Caco-2 (cell line): ENCODE measurements around the gene DCXR. TPM values are rescaled to one million over a fixed set of nuclear protein-coding genes. Genes with fewer than 3 reads are reported as not detected.

Experiments used
- BruUV-seq: library from RNA; stranded (reverse); fragments of 400-500 nt; replicated peaks from 2 replicates; lab custom pipeline; 2021; lab: Mats Ljungman, UMichigan
- CTCF ChIA-PET: fragments of 300-600 bp; sonication (Branson Sonifier 250); formaldehyde crosslinking; loops from one replicate; lab custom pipeline; 2022; ENCODE audit warnings: antibody characterized with exemption; lab: Charles Lee
- POLR2A ChIA-PET: fragments of 300-600 bp; sonication (Branson Sonifier 250); formaldehyde crosslinking; loops from one replicate; lab custom pipeline; 2022; ENCODE audit warnings: antibody characterized with exemption; lab: Charles Lee
- DNase-seq, 2 experiments: peaks; one replicate each; pipeline versions ENCODE4 v3.0.0 to v3.0.0-alpha.2; 2020 to 2022
- H3K27me3 ChIP-seq: replicated peaks from 2 replicates; pipeline ENCODE4 v1.6.0; 2011; ENCODE audit warnings: low read length; ENCODE audit not compliant: control insufficient read depth, insufficient read depth
- H3K36me3 ChIP-seq: 2 replicates; pipeline ENCODE4 v1.5.1; 2011; ENCODE audit warnings: low read length; ENCODE audit not compliant: control insufficient read depth, insufficient read depth
- H3K4me1 ChIP-seq: fragments of 250-450 bp; sonication (Bioruptor Pico); 2 replicates; pipeline ENCODE4 v1.5.1; 2020; ENCODE audit warnings: mild to moderate bottlenecking
- H3K4me3 ChIP-seq: 2 replicates; pipeline ENCODE4 v1.5.1; 2011; ENCODE audit warnings: low read depth, mild to moderate bottlenecking, control low read depth, low read length
- H3K9me3 ChIP-seq: fragments of 250-450 bp; sonication (Bioruptor Pico); 2 replicates; pipeline ENCODE4 v1.5.1; 2020; ENCODE audit warnings: mild to moderate bottlenecking, moderate library complexity
- H3K27ac Mint-ChIP-seq: one replicate; pipeline ENCODE4 v1.8.0; 2022; ENCODE audit warnings: mixed read lengths; ENCODE audit not compliant: unreplicated experiment
- H3K27me3 Mint-ChIP-seq: one replicate; pipeline ENCODE4 v1.8.0; 2022; ENCODE audit warnings: mixed read lengths; ENCODE audit not compliant: insufficient read depth, unreplicated experiment
- H3K36me3 Mint-ChIP-seq: one replicate; pipeline ENCODE4 v1.8.0; 2022; ENCODE audit warnings: mild to moderate bottlenecking, mixed read lengths; ENCODE audit not compliant: insufficient read depth, unreplicated experiment
- H3K4me1 Mint-ChIP-seq: one replicate; pipeline ENCODE4 v1.8.0; 2022; ENCODE audit warnings: low read depth, mixed read lengths; ENCODE audit not compliant: unreplicated experiment
- H3K4me3 Mint-ChIP-seq: one replicate; pipeline ENCODE4 v1.8.0; 2022; ENCODE audit warnings: mild to moderate bottlenecking, moderate library complexity, mixed read lengths; ENCODE audit not compliant: unreplicated experiment
- H3K9me3 Mint-ChIP-seq: one replicate; pipeline ENCODE4 v1.8.0; 2022; ENCODE audit warnings: mixed read lengths; ENCODE audit not compliant: unreplicated experiment
- CTCF ChIP-seq, 2 experiments: fragments of 200-600 bp in 1 of 2; IDR thresholded peaks; 1 replicate in 1 of 2; 2 replicates in 1 of 2; pipeline versions ENCODE4 v1.5.1 to v1.8.0; 2011 to 2022; ENCODE audit warnings: antibody characterized with exemption in 1 of 2, control low read depth in 1 of 2, inconsistent platforms in 1 of 2, low read depth in 1 of 2, low read length in 1 of 2, mild to moderate bottlenecking in 1 of 2, moderate library complexity in 1 of 2; ENCODE audit not compliant: insufficient read depth in 1 of 2, severe bottlenecking in 1 of 2, unreplicated experiment in 1 of 2
- intact Hi-C: fragments of 100-400 bp; cut with micrococcal nuclease; formaldehyde crosslinking; loops from one replicate; pipeline ENCODE4 v1.10.0; 2022; ENCODE audit not compliant: unreplicated experiment
- total RNA-seq: library from RNA; stranded (reverse); gene quantifications from 2 replicates; pipeline ENCODE4 v1.2.3, GENCODE V29; 2022

Gene DCXR
- total RNA-seq, 1 experiment from 2014 or later: 197 TPM

DNA sequence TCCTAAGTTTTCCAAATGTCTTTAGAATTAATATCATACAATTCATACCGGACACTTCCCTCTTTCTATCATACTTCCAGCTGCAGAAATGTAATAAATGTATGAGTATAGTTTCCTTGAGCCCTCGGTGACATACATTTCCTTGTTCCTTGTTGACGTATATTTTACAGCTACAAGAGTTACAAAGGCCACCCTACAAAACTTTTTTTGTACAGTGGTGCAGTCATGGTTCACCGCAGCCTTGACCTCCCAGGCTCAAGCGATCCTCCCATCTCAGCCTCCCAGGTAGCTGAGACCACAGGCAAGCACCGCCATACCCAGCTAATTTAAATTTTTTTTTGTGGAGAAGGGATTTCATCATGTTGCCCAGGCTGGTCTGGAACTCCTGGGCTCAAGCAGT, 35.3 kb upstream of the DCXR start:
- ChIA-PET POLR2A (no interaction called here), CTCF (interaction anchor here (1.1 to 1.4 kb wide), 3 partner anchors 11 to 42 kb away, joined by 3 to 4 read pairs (median 4); partner anchors contain the start of gene DCXR)
- H3K27ac Mint-ChIP-seq: no peak overlapping the region
- BruUV-seq: no TSS peak
- H3K9me3 Mint-ChIP-seq: no peaks in the 10 kb centered on the region
- peaks cover 50% of the 10 kb centered on the region for H3K36me3 Mint-ChIP-seq
- Histone ChIP-seq H3K9me3 (no peaks in the 10 kb centered on the region), H3K4me3 (no peak overlapping the region), H3K4me1 (no peaks in the 10 kb centered on the region), H3K36me3 (no peaks in the 10 kb centered on the region), H3K27me3 (no peaks in the 10 kb centered on the region)
- intact Hi-C loops: no loop called here
- H3K27me3 Mint-ChIP-seq: no peaks in the 10 kb centered on the region
- no peak overlapping the region for H3K4me3 Mint-ChIP-seq
- no peak for DNase-seq
- H3K4me1 Mint-ChIP-seq: no peaks in the 10 kb centered on the region
- no peak for TF ChIP-seq CTCF (IDR thresholded peaks at IDR 0.05; ENCODE audit: insufficient read depth in 1 of 2, low read depth in 1 of 2, low read length in 1 of 2, severe bottlenecking in 1 of 2, unreplicated experiment in 1 of 2)

- Mint-ChIP-seq H3K9me3 (no peaks in the 10 kb centered on the region), H3K36me3 (peaks cover 28% of the 10 kb centered on the region), H3K4me3 (no peak overlapping the region), H3K4me1 (no peaks in the 10 kb centered on the region), H3K27ac (no peak overlapping the region), H3K27me3 (no peaks in the 10 kb centered on the region)
- Histone ChIP-seq H3K9me3 (no peaks in the 10 kb centered on the region), H3K36me3 (no peaks in the 10 kb centered on the region), H3K27me3 (no peaks in the 10 kb centered on the region), H3K4me3 (no peak overlapping the region), H3K4me1 (peaks cover 7% of the 10 kb centered on the region)
- DNase-seq: no peak
- POLR2A ChIA-PET: no interaction called here
- CTCF ChIA-PET: interaction anchor here (0.7 to 1.1 kb wide), 2 partner anchors 33 to 658 kb away, joined by 3 to 4 read pairs; partner anchors contain the start of gene DCXR
- TF ChIP-seq CTCF (IDR thresholded peaks at IDR 0.05; ENCODE audit: insufficient read depth in 1 of 2, low read depth in 1 of 2, low read length in 1 of 2, severe bottlenecking in 1 of 2, unreplicated experiment in 1 of 2): no peak
- BruUV-seq: no TSS peak
- intact Hi-C loops: no loop called here
Observed at GRCh38 chr17:82070611-82071010, 33.1 kb upstream of the DCXR start.

GRCh38 chr17:82065638-82066303, 28.3 kb upstream of the DCXR start, which contains the start of gene DUS1L:
Gene DUS1L (minus strand): TSS chr17:82065804. CDS start chr17:82065059, 745 bp downstream.
- peak within 1 kb of the TSS; percentile 74 for H3K4me3 Mint-ChIP-seq
- intact Hi-C loops: no loop called here
- ChIA-PET POLR2A (interaction anchor here (0.8 kb wide), 1 partner anchor 35 kb away, joined by 3 read pairs; no protein-coding TSS in a partner anchor), CTCF (no interaction called here)
- H3K4me1 ChIP-seq: peaks cover 12% of the 10 kb centered on the region
- no peaks in the 10 kb centered on the region for H3K9me3 ChIP-seq
- H3K36me3 Mint-ChIP-seq: peaks cover 15% of the 10 kb centered on the region
- peak within 1 kb of the TSS; percentile 59 for H3K4me3 ChIP-seq
- peaks cover 3% of the 10 kb centered on the region; the same call in 1 of the 2 replicates for H3K36me3 ChIP-seq
- no peak for TF ChIP-seq CTCF (IDR thresholded peaks at IDR 0.05; ENCODE audit: insufficient read depth in 1 of 2, low read depth in 1 of 2, low read length in 1 of 2, severe bottlenecking in 1 of 2, unreplicated experiment in 1 of 2)
- no TSS peak for BruUV-seq
- peak in 1 of 2 experiments; percentile 84 for DNase-seq
- H3K9me3 Mint-ChIP-seq: no peaks in the 10 kb centered on the region
- H3K27ac Mint-ChIP-seq: peak within 1 kb of the TSS; percentile 78
- no peaks in the 10 kb centered on the region for H3K4me1 Mint-ChIP-seq
- H3K27me3 Mint-ChIP-seq: no peaks in the 10 kb centered on the region
- no peaks in the 10 kb centered on the region for H3K27me3 ChIP-seq
